Brain microvascular endothelial cell (primary cell): Measurements from ENCODE around the gene SFT2D3.

Experiments used
- DNase-seq: peaks from one replicate; pipeline ENCODE4 v3.0.0-alpha.2; 2020
- H3K27ac ChIP-seq: fragments of 250-450 bp; sonication (Bioruptor Pico); 2 replicates; pipeline ENCODE4 v1.5.1; 2020; ENCODE audit warnings: mild to moderate bottlenecking, moderate library complexity
- H3K27me3 ChIP-seq: fragments of 250-450 bp; sonication (Bioruptor Pico); replicated peaks from 2 replicates; pipeline ENCODE4 v1.5.1; 2020; ENCODE audit warnings: mild to moderate bottlenecking
- H3K36me3 ChIP-seq: fragments of 250-450 bp; sonication (Bioruptor Pico); replicated peaks from 2 replicates; pipeline ENCODE4 v1.5.1; 2020; ENCODE audit warnings: mild to moderate bottlenecking
- H3K4me3 ChIP-seq: 2 replicates; pipeline ENCODE4 v1.5.1; 2011; ENCODE audit warnings: low read depth, mild to moderate bottlenecking, control low read depth, low read length, moderate library complexity
- in situ Hi-C: cut with HindIII; loops from 2 replicates; pipeline ENCODE4 v1.10.0; 2017; ENCODE audit warnings: low sequenced_read_pairs, low pct_ligation_motif_present
- TF ChIP-seq, protein P1 (sequence below): IDR thresholded peaks from 2 replicates; pipeline ENCODE4 v1.5.1; 2011; ENCODE audit warnings: low read depth, mild to moderate bottlenecking, moderate library complexity, low read length, control low read depth, inconsistent platforms; ENCODE audit errors: missing control alignments

Gene SFT2D3

DNA sequence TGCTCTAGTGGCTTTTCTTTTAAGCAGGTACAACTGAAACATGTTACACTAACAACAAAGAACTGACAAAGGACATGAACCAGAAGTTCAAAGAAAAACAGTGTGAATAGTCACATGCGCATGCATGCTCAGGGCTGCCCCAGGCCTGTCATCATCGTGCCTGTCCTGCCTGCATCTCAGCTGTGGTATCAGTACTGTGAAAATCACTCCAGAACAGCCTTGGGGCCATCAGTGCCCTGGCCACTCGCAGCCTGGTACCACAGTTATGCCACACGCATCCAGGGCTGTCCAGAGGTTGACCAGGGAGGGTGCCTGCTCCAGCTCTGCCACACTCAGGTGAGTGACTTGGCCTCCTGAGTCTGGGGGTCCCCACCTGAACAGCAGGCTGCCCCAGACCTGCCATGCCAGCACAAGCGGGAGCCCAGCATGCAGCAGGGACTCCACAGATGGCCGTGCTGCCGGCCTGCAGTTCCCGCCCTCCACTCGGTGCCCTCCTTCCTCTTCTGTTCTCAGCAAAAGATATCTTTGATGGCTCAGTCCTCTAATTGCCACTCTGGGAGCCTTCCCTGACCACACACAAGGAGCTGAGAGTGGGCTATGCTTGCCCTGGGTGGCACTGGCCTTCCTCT, 38.2 kb upstream of the SFT2D3 start:
- H3K27ac ChIP-seq: no peak overlapping the region
- DNase-seq: no peak
- in situ Hi-C loops: no loop called here
- TF ChIP-seq, protein P1, sequence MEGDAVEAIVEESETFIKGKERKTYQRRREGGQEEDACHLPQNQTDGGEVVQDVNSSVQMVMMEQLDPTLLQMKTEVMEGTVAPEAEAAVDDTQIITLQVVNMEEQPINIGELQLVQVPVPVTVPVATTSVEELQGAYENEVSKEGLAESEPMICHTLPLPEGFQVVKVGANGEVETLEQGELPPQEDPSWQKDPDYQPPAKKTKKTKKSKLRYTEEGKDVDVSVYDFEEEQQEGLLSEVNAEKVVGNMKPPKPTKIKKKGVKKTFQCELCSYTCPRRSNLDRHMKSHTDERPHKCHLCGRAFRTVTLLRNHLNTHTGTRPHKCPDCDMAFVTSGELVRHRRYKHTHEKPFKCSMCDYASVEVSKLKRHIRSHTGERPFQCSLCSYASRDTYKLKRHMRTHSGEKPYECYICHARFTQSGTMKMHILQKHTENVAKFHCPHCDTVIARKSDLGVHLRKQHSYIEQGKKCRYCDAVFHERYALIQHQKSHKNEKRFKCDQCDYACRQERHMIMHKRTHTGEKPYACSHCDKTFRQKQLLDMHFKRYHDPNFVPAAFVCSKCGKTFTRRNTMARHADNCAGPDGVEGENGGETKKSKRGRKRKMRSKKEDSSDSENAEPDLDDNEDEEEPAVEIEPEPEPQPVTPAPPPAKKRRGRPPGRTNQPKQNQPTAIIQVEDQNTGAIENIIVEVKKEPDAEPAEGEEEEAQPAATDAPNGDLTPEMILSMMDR: no peak
- H3K27me3 ChIP-seq: peaks cover 5% of the 10 kb centered on the region
- no peak overlapping the region for H3K4me3 ChIP-seq
- H3K36me3 ChIP-seq: no peaks in the 10 kb centered on the region

DNA sequence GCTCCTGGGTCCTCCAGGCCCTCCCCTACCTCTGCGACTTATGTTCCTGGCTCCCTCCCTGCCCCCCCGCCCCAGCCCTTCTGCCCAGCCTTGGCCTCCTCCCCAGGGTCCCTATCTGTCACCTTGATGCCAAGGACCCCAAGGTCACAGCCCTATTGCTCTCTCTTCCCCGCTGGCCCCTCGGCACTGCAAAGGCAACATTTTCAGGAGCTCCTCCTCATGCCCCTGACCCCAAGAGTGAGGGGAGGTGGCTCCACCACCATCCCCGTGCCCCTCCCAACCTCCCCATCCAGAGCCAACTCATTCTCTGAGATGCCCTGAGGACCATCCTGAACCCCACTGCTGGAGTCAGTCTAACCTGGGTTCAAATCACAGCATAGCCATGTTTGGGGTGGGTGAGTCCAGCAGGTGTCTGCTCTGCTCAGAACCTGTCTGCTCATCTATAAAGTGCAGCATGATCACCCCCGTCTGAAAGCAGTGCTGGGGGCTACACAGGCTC, 37.7 kb upstream of the SFT2D3 start:
- Histone ChIP-seq H3K27ac (no peak overlapping the region), H3K4me3 (no peak overlapping the region), H3K27me3 (peaks cover 5% of the 10 kb centered on the region), H3K36me3 (no peaks in the 10 kb centered on the region)
- in situ Hi-C loops: no loop called here
- no peak for DNase-seq
- TF ChIP-seq, protein P1: no peak

DNA sequence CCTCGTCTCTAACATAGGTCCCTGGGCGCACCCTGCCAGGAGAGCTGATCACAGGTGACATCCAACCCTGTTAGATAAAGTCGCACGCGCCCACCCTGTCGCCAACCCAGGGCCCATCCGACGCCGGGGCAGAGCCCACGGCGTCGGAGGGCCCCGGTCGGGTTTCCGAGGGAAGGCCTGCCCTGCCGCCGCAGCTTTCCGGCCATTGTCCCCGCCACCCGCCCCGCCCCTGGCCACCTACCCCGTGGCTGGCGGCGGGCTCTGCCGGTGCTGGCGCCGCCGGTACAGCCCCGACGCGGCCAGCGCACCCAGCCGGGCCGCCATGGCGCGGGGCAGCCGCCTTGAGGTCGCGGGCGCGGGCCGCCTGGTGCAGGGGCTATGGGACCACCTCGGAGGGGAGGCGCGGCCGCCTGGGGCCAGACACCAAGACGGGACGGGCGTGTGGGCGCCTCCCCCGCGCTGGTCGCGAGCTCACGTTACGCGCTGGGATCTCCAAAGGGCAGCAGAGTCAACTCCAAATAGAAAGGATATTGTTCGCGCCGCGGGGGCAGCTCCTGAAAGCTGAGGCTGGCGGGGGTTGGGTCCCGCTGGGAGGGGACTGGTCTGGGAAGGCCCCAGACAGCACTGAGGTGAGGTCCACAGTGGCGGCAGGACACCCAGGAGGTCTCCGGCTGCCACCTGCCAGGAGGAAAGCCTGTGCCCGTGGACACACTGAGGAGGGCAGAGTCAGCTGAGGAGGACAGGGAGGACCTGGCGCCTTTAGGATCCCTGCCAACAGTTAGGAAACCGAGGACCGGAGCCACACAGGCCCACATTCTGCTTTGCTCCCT, 37.0 kb upstream of the SFT2D3 start:
- in situ Hi-C loops: no loop called here
- peak overlapping the region; percentile 33 for H3K4me3 ChIP-seq

DNA sequence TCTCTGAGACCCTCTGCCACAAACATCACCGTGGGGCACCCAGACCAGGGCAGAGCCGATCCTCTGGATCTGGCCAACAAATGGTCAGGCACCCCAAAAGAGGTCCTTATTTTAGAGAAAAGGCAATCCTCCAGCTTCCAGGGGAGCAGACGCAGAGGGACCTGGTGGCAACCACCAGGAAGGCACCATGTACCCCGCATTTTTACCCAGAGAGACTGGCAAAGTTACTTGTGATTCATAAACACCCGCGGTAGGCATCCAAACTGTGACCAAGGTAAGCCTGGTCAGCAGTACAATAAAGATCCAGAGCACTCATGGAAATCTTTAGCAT, 36.4 kb upstream of the SFT2D3 start:
- no peak for DNase-seq
- no peak overlapping the region for H3K4me3 ChIP-seq
- no peak overlapping the region for H3K27ac ChIP-seq
- in situ Hi-C loops: no loop called here
- TF ChIP-seq, protein P1: no peak
- H3K36me3 ChIP-seq: no peaks in the 10 kb centered on the region
- H3K27me3 ChIP-seq: peaks cover 5% of the 10 kb centered on the region

More for the DNA sequence above, 37.0 kb upstream of the SFT2D3 start:
- no peak for DNase-seq
- TF ChIP-seq, protein P1: no peak
- Histone ChIP-seq H3K27me3 (peaks cover 5% of the 10 kb centered on the region), H3K36me3 (no peaks in the 10 kb centered on the region), H3K27ac (no peak overlapping the region)

DNA sequence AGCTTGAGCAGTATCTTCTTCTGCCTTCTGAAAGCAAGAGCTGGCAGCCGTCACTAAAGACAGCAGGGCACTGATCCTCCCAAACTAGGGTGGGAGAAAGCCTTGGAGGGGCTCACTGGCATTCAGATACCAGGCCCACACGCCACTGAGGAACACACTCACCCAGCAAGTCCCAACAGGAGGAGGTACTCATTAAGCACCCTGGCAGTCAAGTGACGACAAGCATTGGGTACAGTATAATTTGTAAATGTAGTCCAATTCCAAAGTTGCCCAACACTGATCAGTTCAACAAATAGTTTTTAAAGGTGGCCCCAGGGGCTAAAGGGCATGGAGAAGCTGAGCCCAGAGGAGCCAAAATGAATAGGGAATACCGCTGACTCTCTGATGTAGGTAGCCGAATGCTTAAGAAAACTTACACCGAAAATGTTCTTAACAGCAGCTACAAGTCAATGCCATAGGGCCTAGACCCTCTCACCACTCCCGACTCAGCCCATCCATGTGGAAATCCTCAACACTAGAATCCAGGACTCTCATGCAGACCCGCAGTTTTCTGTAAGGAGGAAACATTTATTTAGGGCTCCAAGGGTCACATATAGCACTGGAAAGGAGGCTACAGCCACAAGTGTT, 35.9 kb upstream of the SFT2D3 start:
- TF ChIP-seq, protein P1: no peak
- H3K27ac ChIP-seq: no peak overlapping the region
- in situ Hi-C loops: no loop called here
- H3K4me3 ChIP-seq: no peak overlapping the region
- peaks cover 5% of the 10 kb centered on the region for H3K27me3 ChIP-seq
- no peaks in the 10 kb centered on the region for H3K36me3 ChIP-seq
- DNase-seq: no peak
